ENCODE measurements around the gene TRAK2. TPM values are rescaled to one million over a fixed set of nuclear protein-coding genes. Genes with fewer than 3 reads are reported as not detected.

The TRAK2 gene
- total RNA-seq, 1 experiment from 2014 or later = 15.2 TPM

- no peak overlapping the region for H3K4me2 ChIP-seq (ENCODE audit: low read length)
- intact Hi-C loops (cut with micrococcal nuclease) = no loop called here
- TF ChIP-seq EZH2 (IDR thresholded peaks at IDR 0.05) (no peak), SRF (IDR thresholded peaks at IDR 0.05; ENCODE audit: low read depth) (no peak), ZFX (IDR thresholded peaks at IDR 0.05) (no peak), CEBPB (IDR thresholded peaks at IDR 0.05; ENCODE audit: low read depth) (no peak), CBX3 (IDR thresholded peaks at IDR 0.05; ENCODE audit: low read depth) (no peak), MAX (IDR thresholded peaks at IDR 0.05) (no peak), RAD21 (IDR thresholded peaks at IDR 0.05; ENCODE audit: low read depth) (no peak), EZH2phosphoT487 (IDR thresholded peaks at IDR 0.05; ENCODE audit: borderline replicate concordance) (no peak), TCF7L2 (IDR thresholded peaks at IDR 0.05; ENCODE audit: borderline replicate concordance, extremely low read depth, insufficient read depth, insufficient read length) (no peak), REST (IDR thresholded peaks at IDR 0.05; ENCODE audit: low read depth) (no peak), CTCF (IDR thresholded peaks at IDR 0.05 in 2 of 3, conservative IDR thresholded peaks at IDR 0.05 in 1 of 3; ENCODE audit: borderline replicate concordance in 1 of 3, insufficient read depth in 1 of 3, low read depth in 2 of 3, low read length in 2 of 3) (no peak), FOSL1 (IDR thresholded peaks at IDR 0.05; ENCODE audit: low read depth) (no peak), POLR2AphosphoS5 (IDR thresholded peaks at IDR 0.05; ENCODE audit: low read depth, low read length) (no peak)
- H3K9me2 ChIP-seq (ENCODE audit: insufficient read depth) = no peaks in the 10 kb centered on the region
- ChIA-PET RAD21 (ENCODE audit: low non-redundant PET in 1 of 2, low total read pairs in 2 of 2, uncharacterized antibody in 2 of 2, unreplicated experiment in 2 of 2) (no interaction called here), CTCF (no interaction called here), POLR2A (no interaction called here)
- H3K4me1 ChIP-seq (ENCODE audit: control insufficient read depth in 1 of 2, insufficient read depth in 2 of 2, low read length in 2 of 2) = no peaks in the 10 kb centered on the region; a peak in 2 of 4 replicates
- H3K27me3 ChIP-seq (ENCODE audit: insufficient read depth, low read length) = no peaks in the 10 kb centered on the region
- BruUV-seq (replicated peaks) = no TSS peak
- H3K36me3 ChIP-seq (ENCODE audit: control insufficient read depth in 1 of 2, insufficient read depth in 2 of 2, low read length in 2 of 2) = no peaks in the 10 kb centered on the region
- H3K4me3 ChIP-seq (replicated peaks in 1 of 2; ENCODE audit: low read depth in 1 of 2, low read length in 2 of 2) = no peak overlapping the region
- H3K9me3 ChIP-seq (ENCODE audit: control insufficient read depth in 1 of 2, insufficient read depth in 1 of 2, low read depth in 1 of 2, low read length in 2 of 2) = no peaks in the 10 kb centered on the region
- no peaks in the 10 kb centered on the region for H4K20me1 ChIP-seq (ENCODE audit: insufficient read depth)
- DNase-seq (ENCODE audit: low read depth, low spot score) = no peak
- ATAC-seq = no peak
- H3K9ac ChIP-seq (ENCODE audit: low read length) = no peak overlapping the region
- H2AFZ ChIP-seq (ENCODE audit: low read depth, low read length, poor library complexity, severe bottlenecking) = no peak overlapping the region
- H3K79me2 ChIP-seq (ENCODE audit: insufficient read depth, low read length) = no peaks in the 10 kb centered on the region
- H3K27ac ChIP-seq (ENCODE audit: low read depth, low read length) = no peak overlapping the region
Measured at GRCh38 chr2:201345625-201346213, 105.5 kb downstream of the TRAK2 start.
